ENCODE data around the gene MYO1F.
"Not testable (repeated sequence)": the region's sequence is repeated elsewhere in the genome, so short reads cannot be mapped to it uniquely, and the experiment has no call there.

MYO1F gene

DNA sequence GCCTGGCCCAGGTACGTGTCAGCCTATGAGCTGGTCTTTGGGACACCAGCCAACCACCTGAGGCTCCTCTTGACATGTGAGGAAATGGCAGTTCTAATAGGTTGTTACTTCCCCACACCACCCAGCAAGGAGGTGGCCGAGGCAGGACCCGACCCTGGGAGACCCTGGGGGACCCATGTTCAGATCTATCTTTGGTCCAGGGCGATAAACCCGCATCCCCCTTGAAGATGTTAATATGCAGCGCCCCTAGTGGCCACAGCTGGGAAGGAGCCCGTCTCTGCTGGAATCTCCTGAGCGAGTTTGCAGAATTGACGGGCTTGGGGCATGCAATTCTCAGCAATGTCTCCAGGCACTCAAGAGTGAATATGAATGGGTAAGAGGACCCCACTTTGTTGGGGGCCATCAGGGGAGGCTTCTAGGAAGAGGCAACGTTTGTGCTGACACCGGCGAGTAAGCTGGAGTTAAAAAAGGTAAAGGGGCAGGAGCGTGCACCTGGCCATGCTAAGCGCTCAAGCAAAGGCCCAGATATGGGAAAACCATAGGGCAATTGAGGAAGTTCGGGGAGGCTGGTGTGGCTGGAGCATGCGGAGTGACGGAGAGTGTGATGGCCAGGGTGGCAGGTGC lies 1.5 kb upstream of the MYO1F start:
- in situ Hi-C loops (cut with MboI; ENCODE audit: low sequenced_read_pairs, unreplicated experiment): no loop called here

DNA sequence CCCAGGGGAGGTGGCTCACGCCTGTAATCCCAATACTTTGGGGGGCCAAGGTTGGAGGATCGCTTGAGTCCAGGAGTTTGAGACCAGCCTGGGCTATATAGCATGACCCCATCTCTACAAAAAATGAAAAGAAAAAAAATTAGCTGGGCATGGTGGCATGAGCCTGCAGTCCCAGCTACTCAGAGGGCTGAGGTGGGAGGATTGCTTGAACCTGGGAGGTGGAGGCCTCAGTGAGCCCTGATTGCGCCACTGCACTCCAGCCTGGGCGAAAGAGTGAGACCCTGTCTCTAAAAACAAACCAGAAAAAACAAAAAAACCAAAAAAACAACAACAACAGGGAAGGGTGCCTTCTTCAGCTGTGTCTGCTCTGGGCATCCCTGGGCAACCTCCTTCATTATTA lies 499 bp upstream of the MYO1F start:
- no peak for DNase-seq (ENCODE audit: low spot score)
- in situ Hi-C loops (cut with MboI; ENCODE audit: low sequenced_read_pairs, unreplicated experiment): no loop called here

More for the DNA sequence above, 1.5 kb upstream of the MYO1F start:
- TF ChIP-seq, protein P1, sequence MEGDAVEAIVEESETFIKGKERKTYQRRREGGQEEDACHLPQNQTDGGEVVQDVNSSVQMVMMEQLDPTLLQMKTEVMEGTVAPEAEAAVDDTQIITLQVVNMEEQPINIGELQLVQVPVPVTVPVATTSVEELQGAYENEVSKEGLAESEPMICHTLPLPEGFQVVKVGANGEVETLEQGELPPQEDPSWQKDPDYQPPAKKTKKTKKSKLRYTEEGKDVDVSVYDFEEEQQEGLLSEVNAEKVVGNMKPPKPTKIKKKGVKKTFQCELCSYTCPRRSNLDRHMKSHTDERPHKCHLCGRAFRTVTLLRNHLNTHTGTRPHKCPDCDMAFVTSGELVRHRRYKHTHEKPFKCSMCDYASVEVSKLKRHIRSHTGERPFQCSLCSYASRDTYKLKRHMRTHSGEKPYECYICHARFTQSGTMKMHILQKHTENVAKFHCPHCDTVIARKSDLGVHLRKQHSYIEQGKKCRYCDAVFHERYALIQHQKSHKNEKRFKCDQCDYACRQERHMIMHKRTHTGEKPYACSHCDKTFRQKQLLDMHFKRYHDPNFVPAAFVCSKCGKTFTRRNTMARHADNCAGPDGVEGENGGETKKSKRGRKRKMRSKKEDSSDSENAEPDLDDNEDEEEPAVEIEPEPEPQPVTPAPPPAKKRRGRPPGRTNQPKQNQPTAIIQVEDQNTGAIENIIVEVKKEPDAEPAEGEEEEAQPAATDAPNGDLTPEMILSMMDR (IDR thresholded peaks at IDR 0.05; ENCODE audit: borderline replicate concordance, control extremely low read depth, extremely low read depth, insufficient read depth, missing control alignments): peak; percentile 88
- peak; percentile 82 for DNase-seq (ENCODE audit: low spot score)

DNA sequence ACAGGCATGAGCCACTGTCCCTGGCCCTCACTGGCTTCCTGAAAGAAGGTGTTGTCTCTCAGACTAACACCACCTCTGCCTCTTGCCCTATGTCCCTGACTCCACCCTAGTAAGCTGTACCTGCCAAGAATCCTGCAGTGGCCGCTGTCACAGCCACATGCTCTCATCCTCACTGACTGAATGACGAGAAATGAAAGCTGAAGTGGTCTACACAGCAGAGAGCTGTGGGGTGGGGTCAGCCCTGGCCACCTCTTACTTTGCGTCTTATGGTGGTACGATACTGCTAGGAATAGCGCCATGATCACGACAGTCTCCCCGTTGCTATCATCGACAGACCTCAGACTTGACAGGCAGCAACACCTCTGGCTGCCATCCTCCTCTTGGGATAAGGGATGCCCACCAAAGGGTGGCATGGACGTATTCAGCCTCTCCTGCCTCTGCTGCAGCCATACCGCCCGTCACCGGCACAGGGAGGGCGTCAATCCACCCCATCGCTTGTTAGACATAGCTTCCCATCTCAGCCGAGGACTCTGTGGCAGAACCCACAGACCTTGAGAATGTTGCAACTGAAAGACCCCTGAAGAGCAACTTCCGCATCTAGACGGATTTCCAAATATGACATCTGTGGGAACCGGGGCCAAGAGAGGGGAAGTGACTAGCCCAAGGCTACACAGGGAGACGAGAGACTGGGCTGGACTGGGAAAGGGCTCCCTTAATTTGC lies 809 bp downstream of the MYO1F start:
- in situ Hi-C loops (cut with MboI; ENCODE audit: low sequenced_read_pairs, unreplicated experiment): no loop called here
- TF ChIP-seq, protein P1 (IDR thresholded peaks at IDR 0.05; ENCODE audit: borderline replicate concordance, control extremely low read depth, extremely low read depth, insufficient read depth, missing control alignments): no peak
- DNase-seq (ENCODE audit: low spot score): no peak

More for the DNA sequence above, 499 bp upstream of the MYO1F start:
- TF ChIP-seq, protein P1 (IDR thresholded peaks at IDR 0.05; ENCODE audit: borderline replicate concordance, control extremely low read depth, extremely low read depth, insufficient read depth, missing control alignments): no peak

DNA sequence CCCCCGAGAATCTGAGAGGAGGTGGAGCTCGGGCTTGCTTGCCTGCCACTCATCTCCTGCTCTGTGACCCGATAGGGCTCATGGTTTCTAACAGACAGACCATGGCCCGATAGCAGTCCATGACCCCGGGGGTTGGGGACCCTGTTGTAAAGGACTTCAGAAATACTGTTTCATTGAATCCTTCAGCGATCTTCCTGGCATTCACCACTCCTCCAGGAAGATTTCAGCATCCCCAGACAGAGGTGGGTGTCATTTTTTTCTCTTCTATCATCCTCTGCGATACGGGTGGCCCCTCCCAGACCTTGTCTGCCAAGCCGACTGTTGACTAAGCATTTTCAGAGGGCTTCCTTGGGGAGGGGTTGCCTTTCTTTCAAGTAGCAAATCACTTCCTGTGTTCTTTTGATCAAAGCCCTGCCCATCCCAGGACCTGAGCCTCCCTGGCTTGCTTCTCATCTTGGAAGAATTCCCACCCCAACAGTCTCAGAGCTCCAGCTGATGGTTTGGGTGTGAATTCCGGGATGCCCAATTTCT lies 1.7 kb downstream of the MYO1F start:
- TF ChIP-seq, protein P1 (IDR thresholded peaks at IDR 0.05; ENCODE audit: borderline replicate concordance, control extremely low read depth, extremely low read depth, insufficient read depth, missing control alignments): no peak
- no peak for DNase-seq (ENCODE audit: low spot score)
- in situ Hi-C loops (cut with MboI; ENCODE audit: low sequenced_read_pairs, unreplicated experiment): no loop called here

DNA sequence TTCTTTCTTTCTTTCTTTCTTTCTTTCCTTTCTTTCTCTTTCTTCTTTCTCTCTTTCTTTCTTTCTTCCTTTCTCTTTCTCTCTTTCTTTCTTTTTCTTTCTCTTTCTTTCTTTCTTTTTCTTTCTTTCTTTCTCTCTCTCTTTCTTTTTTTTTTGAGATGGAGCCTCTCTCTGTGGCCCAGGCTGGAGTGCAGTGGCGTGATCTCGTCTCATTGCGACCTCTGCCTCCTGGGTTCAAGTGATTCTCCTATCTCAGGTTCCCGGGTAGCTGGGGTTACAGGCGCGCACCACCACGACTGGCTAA lies 2.7 kb downstream of the MYO1F start:
- DNase-seq (ENCODE audit: low spot score); in situ Hi-C loops (cut with MboI; ENCODE audit: low sequenced_read_pairs, unreplicated experiment): not testable (repeated sequence)

DNA sequence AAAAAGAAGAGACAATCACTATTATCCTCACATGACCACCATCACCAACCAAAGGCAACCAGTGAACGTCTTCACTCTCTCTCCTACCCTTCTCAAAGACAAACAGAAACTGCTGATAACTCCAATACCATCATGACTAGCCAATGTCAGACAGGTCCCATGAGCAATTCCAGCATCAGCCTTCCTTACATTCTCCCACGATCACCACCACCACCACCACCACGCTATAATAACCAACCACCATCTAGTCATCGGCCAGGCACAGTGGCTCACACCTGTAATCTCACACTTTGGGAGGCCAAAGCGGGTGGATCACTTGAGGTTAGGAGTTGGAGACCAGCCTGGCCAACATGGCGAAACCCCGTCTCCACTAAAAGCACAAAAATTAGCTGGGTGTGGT lies 3.9 kb downstream of the MYO1F start:
- TF ChIP-seq, protein P1 (IDR thresholded peaks at IDR 0.05; ENCODE audit: borderline replicate concordance, control extremely low read depth, extremely low read depth, insufficient read depth, missing control alignments): no peak
- no peak for DNase-seq (ENCODE audit: low spot score)
- in situ Hi-C loops (cut with MboI; ENCODE audit: low sequenced_read_pairs, unreplicated experiment): no loop called here

DNA sequence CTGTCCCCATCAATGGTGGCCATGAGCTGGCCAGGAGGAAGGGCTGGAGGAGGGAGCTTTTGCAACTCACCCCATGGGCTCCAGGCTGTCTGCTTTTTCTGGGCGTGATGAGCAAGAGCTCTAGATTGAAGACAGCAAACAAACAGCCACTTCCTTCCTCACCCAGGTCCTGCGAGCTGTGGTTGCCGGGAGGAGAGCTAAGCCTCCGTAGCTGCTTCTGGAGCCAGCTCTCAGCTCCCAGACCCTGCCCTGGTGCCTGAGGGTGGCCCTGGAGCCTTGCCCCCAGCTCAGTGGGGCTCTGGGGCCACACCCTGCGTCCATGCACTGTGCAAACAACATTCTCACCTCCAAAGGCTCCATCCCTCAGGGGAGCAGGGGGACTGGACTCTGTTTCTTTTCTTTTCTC lies 6.2 kb downstream of the MYO1F start:
- in situ Hi-C loops (cut with MboI; ENCODE audit: low sequenced_read_pairs, unreplicated experiment): no loop called here
- TF ChIP-seq, protein P1 (IDR thresholded peaks at IDR 0.05; ENCODE audit: borderline replicate concordance, control extremely low read depth, extremely low read depth, insufficient read depth, missing control alignments): no peak
- peak; percentile 61 for DNase-seq (ENCODE audit: low spot score)
